ENCODE measurements around the gene XXYLT1. TPM values are rescaled to one million over a fixed set of nuclear protein-coding genes. Genes with fewer than 3 reads are reported as not detected.

XXYLT1 gene
- polyA plus RNA-seq, 2 of the 4 experiments (the other 2 are of a cell fraction) = 11.9 to 12.0 TPM

DNA sequence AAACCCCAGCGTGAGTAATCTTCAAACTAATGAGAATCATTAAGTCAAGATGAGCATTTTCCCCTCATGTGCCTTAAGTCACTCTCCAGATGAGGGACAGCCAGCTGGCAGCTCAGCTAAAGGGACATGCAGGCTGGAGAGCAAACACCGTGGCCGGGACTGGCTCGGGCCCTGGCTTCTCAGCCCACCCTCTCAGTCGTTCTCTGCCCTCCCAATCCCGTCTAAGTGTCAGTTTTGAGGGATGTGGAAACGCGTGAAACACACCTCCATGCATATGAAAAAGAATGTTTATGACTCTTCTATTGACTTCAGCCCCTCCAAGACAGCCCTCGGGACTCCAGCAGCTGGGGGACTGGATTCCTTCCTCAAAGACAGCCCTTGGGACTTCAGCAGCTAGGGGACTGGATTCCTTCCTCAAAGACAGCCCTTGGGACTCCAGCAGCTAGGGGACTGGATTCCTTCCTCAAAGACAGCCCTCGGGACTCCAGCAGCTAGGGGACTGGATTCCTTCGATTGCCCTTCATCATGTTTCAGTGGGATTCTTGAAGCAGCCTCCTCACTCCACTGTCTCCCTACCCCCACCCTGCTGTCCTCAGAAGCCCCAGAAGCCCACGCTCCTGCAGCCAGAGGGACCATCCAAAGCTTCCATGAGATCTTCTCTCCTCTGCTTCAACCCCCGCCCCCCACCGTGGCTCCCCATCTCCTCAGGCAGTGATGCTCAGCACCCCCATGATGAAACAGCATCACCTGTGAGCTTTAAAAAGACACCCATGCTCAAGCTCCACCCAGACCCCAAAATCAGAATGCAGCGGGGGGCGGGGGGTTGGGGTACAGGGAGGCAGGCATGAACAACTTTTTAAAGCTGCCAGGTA lies 228.9 kb downstream of the XXYLT1 start:
- ChIA-PET POLR2A (no interaction called here), CTCF (interaction anchor here (0.9 kb wide), 1 partner anchor 65 kb away, joined by 3 read pairs; no protein-coding TSS in a partner anchor)
- no peak for ATAC-seq

GRCh38 chr3:195040773-195041520 lies 230.0 kb downstream of the XXYLT1 start:
- Histone ChIP-seq H3K9me3 (no peaks in the 10 kb centered on the region), H3K27ac (0 out of 6 replicates have a peak overlapping the region, but pooled peaks of 1 of the 2 experiments have one; percentile 21), H3K4me1 (0 out of 3 replicates have a peak, but pooled peaks cover 9% of the 10 kb centered on the region), H3K4me2 (no peak overlapping the region), H3K4me3 (no peak overlapping the region)
- no peak for FAIRE-seq
- TF ChIP-seq KDM5A (IDR thresholded peaks at IDR 0.05) = no peak
- peak; percentile 8 for TF ChIP-seq MAFK (IDR thresholded peaks at IDR 0.05; ENCODE audit: partially characterized antibody)
- no peak for DNase-seq (ENCODE audit: low read depth in 1 of 2, low spot score in 1 of 2)
- ChIA-PET CTCF (interaction anchor here (0.9 kb wide), 1 partner anchor 27 kb away, joined by 3 read pairs; no protein-coding TSS in a partner anchor), POLR2A (no interaction called here)
- ATAC-seq = no peak
- WGBS (ENCODE audit: missing lambda C conversion rate) = 79% methylated on average over 6 of the region's 13 CpGs

More for the DNA sequence above, 228.9 kb downstream of the XXYLT1 start:
- DNase-seq (ENCODE audit: low read depth in 1 of 2, low spot score in 1 of 2) (no peak), FAIRE-seq (no peak)
- Histone ChIP-seq H3K4me3 (no peak overlapping the region), H3K4me1 (0 out of 3 replicates have a peak, but pooled peaks cover 9% of the 10 kb centered on the region), H3K4me2 (no peak overlapping the region), H3K9me3 (no peaks in the 10 kb centered on the region), H3K27ac (no peak overlapping the region)
- WGBS (ENCODE audit: missing lambda C conversion rate) = 80% methylated on average over 12 of the region's 16 CpGs
- no peak for TF ChIP-seq HES2 (IDR thresholded peaks at IDR 0.05)
- TF ChIP-seq MAFK (IDR thresholded peaks at IDR 0.05; ENCODE audit: partially characterized antibody) = no peak
- TF ChIP-seq BCL3 (IDR thresholded peaks at IDR 0.05) = no peak
- no peak for TF ChIP-seq MAZ (IDR thresholded peaks at IDR 0.05; ENCODE audit: borderline replicate concordance, low read depth, low read length)
- no peak for TF ChIP-seq CBX8 (IDR thresholded peaks at IDR 0.05)
- no peak for TF ChIP-seq ELK1 (IDR thresholded peaks at IDR 0.05; ENCODE audit: low read depth, low read length)
- TF ChIP-seq BHLHE40 (IDR thresholded peaks at IDR 0.05; ENCODE audit: low read depth, low read length) = no peak

DNA sequence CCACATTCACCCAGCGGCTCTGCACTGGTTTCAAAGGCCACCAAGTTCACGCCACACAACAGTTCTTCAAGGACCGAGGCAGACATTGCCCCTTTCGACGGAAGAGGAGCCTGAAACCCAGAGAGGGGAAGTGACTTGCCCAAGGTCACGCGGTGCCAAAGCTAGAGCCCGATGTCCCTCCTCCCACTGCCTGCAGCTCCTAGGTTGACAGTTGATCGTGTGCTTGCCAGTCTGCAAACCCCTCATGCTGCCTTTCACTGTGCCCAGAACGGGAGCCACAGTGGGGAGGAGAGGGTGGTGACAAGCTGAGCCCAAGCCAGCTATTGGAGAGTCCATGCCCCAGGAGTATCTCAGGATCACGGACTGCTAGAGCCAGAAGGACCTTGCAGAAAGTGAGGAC lies 230.9 kb downstream of the XXYLT1 start:
- FAIRE-seq = no peak
- TF ChIP-seq MYC (IDR thresholded peaks at IDR 0.05; ENCODE audit: borderline replicate concordance, low read length) (no peak), JUN (IDR thresholded peaks at IDR 0.05) (no peak)
- H3K4me2 ChIP-seq = no peak overlapping the region
- ChIA-PET CTCF (interaction anchor here (0.6 to 2.0 kb wide), 3 partner anchors 37 to 854 kb away, joined by 3 to 6 read pairs (median 3); no protein-coding TSS in a partner anchor), POLR2A (no interaction called here)
- H3K4me1 ChIP-seq = 0 out of 3 replicates have a peak, but pooled peaks cover 9% of the 10 kb centered on the region
- no peak for ATAC-seq
- H3K4me3 ChIP-seq = no peak overlapping the region
- H3K27ac ChIP-seq = no peak overlapping the region
- H3K9me3 ChIP-seq = no peaks in the 10 kb centered on the region
- 78% methylated on average over 3 of the region's 11 CpGs for WGBS (ENCODE audit: missing lambda C conversion rate)
- DNase-seq (ENCODE audit: low read depth in 1 of 2, low spot score in 1 of 2) = no peak

- CTCF ChIA-PET = interaction anchor here (0.8 to 2.0 kb wide), 2 partner anchors 36 to 68 kb away, joined by 3 to 6 read pairs; no protein-coding TSS in a partner anchor
- WGBS (ENCODE audit: missing lambda C conversion rate) = 80% methylated on average over 7 of the region's 7 CpGs
- no peak for FAIRE-seq
Measured at GRCh38 chr3:195039180-195039843, 231.6 kb downstream of the XXYLT1 start.

More at GRCh38 chr3:195039180-195039843, 231.6 kb downstream of the XXYLT1 start:
- Histone ChIP-seq H3K4me1 (0 out of 3 replicates have a peak, but pooled peaks cover 9% of the 10 kb centered on the region), H3K27ac (no peak overlapping the region), H3K4me2 (no peak overlapping the region), H3K9me3 (no peaks in the 10 kb centered on the region), H3K4me3 (no peak overlapping the region)
- TF ChIP-seq, protein P1, sequence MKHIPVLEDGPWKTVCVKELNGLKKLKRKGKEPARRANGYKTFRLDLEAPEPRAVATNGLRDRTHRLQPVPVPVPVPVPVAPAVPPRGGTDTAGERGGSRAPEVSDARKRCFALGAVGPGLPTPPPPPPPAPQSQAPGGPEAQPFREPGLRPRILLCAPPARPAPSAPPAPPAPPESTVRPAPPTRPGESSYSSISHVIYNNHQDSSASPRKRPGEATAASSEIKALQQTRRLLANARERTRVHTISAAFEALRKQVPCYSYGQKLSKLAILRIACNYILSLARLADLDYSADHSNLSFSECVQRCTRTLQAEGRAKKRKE (CRISPR knock-in tag; IDR thresholded peaks at IDR 0.05; ENCODE audit: low read depth) = no peak
- TF ChIP-seq RFX5 (IDR thresholded peaks at IDR 0.05) (no peak), JUNB (IDR thresholded peaks at IDR 0.05) (no peak), BCL3 (IDR thresholded peaks at IDR 0.05) (no peak), CHD2 (IDR thresholded peaks at IDR 0.05; ENCODE audit: low read length, partially characterized antibody) (no peak)
- TF ChIP-seq, protein P2, sequence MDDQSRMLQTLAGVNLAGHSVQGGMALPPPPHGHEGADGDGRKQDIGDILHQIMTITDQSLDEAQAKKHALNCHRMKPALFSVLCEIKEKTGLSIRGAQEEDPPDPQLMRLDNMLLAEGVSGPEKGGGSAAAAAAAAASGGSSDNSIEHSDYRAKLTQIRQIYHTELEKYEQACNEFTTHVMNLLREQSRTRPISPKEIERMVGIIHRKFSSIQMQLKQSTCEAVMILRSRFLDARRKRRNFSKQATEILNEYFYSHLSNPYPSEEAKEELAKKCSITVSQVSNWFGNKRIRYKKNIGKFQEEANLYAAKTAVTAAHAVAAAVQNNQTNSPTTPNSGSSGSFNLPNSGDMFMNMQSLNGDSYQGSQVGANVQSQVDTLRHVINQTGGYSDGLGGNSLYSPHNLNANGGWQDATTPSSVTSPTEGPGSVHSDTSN (IDR thresholded peaks at IDR 0.05) = no peak
- no peak for DNase-seq (ENCODE audit: low read depth in 1 of 2, low spot score in 1 of 2)
- POLR2A ChIA-PET = interaction anchor here (0.6 kb wide), 1 partner anchor 80 kb away, joined by 5 read pairs; no protein-coding TSS in a partner anchor
- ATAC-seq = no peak

All from A549 (cell line).